Skeletal muscle cell (primary cell): ENCODE results near the gene ZNF213.

ENCODE experiments used
- DNase-seq: peaks from one replicate; pipeline ENCODE4 v3.0.0-alpha.2; 2010; ENCODE audit warnings: low read depth
- H3K4me3 ChIP-seq: 2 replicates; pipeline ENCODE4 v1.5.1; 2011; ENCODE audit warnings: low read depth, mild to moderate bottlenecking, control low read depth, low read length, moderate library complexity

The ZNF213 gene

GRCh38 chr16:3099732-3100499 lies 34.9 kb upstream of the ZNF213 start:
- DNase-seq, result peak; percentile 31
- H3K4me3 ChIP-seq, result peak overlapping the region; percentile 20

DNA sequence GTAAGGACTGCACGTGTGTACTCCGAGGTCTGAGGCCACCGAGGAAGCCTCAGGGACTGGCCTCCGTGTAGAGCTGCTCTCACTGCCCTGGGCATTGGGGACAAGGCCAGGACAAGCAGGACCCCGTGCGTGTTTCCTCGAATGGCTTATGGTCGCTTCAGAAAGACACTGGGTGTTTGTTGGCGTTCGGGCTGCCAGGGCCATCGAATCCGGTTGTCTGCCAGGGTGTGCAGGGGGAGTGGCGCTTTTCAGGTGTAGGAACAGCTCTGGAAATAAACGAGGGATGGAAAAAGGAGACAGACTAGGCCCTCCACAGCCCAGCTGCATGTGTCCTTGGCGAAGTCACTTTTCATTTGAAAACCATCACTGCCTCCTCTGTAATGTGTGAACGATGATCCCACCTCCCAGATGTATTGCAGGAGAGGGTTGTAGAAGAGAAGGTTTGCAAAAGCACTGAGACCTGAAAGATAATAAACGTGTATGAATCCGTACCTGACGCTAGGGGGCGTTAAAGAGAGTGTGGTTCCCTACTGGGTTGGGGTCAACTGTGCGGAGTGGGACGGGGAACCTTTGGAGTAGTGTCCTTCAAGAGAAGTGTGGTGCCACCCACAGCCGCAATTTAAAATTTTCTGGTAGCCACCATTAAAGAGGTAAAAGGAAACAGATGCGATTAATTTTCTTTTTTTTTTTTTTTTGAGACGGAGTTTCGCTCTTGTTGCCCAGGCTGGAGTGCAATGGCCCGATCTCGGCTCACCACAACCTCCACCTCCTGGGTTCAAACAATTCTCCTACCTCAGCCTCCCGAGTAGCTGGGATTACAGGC lies 33.6 kb upstream of the ZNF213 start:
- DNase-seq, result no peak
- no peak overlapping the region for H3K4me3 ChIP-seq

DNA sequence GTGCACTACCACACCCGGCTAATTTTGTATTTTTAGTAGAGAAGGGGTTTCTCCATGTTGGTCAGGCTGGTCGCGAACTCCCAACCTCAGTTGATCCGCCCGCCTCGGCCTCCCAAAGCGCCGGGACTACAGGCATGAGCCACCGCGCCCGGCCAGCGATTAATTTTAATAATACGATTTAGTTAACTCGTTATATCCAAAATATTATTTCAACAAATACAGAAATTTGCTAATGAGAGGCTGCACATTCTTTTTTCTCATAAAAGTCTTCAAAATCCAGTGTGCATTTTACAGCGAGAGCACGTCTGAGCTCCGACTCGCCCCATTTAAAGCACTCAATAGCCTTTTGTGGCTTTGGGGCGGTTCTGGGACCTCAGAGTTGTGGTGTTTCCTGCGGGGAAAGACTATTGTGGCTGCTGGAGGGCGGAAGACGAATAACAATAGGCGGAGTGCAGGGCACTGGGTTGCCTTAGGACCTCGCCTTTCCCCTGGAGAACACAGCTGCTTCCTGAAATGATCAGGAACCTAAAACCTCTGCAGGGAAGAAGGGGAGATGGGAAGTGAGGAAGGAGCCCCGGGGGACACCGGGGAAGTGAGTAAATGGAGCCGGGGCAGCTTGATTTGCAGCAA lies 32.9 kb upstream of the ZNF213 start:
- H3K4me3 ChIP-seq, result no peak overlapping the region
- DNase-seq, result no peak

GRCh38 chr16:3106205-3106928 lies 28.5 kb upstream of the ZNF213 start:
- peak overlapping the region; percentile 63 for H3K4me3 ChIP-seq
- peak; percentile 58 for DNase-seq

GRCh38 chr16:3112058-3112880 lies 22.6 kb upstream of the ZNF213 start, which contains the start of gene ZNF205:
Gene ZNF205, plus strand, starts transcription at chr16:3112586. Its CDS starts 845 bp downstream, at chr16:3113431.
- peak within 1 kb of the TSS; percentile 97 for H3K4me3 ChIP-seq

DNA sequence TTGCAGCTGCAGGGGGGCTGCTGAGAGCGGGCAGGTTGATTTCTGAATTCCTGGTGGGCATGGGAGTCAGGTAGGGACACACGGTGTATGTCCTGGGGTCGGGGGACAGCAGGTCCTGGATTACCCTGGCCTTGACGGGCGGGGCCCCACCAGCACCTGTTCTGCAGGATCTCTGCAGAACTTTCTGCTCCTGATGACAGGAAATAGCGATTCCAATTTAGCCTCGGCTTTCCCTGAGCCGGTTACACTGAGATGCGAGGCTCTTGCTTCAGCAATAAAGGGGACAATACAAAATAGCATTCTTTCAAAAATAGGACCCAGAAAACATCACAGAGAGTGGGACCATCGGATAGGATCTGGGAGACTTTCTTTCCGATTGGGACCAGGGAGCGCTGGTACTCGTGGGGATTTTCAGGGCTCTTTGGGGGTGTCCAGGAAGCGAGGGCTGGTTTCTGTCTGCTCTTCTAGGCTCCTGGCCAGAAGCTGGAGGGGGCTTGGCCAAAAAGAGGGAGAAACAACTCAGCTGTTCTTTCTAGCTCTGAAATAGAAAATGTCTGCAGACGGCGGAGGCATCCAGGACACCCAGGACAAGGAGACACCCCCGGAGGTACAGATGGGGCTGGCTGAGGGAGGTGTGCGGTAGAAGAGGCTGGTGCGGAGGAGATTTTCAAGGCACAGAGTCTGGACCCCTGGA lies 21.8 kb upstream of the ZNF213 start:
- DNase-seq, result no peak
- peak overlapping the region; percentile 97 for H3K4me3 ChIP-seq

More at GRCh38 chr16:3112058-3112880, 22.6 kb upstream of the ZNF213 start, which contains the start of gene ZNF205:
- DNase-seq, result no peak

GRCh38 chr16:3113765-3114479 lies 20.9 kb upstream of the ZNF213 start:
- H3K4me3 ChIP-seq, result peak overlapping the region; percentile 97

DNA sequence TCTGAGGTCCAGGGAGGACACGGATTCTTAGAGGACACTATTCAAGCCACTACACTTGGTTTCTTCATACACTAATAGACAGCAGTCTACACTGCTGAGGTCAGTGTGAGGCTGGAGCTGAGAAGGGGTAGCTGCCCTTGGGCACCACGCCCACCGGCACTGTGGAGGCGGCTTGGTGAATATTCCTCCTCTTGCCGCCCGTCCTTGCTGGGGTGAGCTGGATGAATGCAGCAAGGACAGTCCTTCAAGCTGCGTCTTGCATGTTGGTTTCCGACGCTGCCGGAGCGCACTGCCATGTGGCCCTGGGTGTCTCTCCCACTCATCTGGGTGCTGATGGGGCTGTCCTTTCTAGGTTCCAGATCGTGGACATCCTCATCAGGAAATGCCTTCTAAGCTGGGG lies 19.8 kb upstream of the ZNF213 start:
- DNase-seq, result no peak
- H3K4me3 ChIP-seq, result no peak overlapping the region

More at GRCh38 chr16:3113765-3114479, 20.9 kb upstream of the ZNF213 start:
- DNase-seq, result no peak

DNA sequence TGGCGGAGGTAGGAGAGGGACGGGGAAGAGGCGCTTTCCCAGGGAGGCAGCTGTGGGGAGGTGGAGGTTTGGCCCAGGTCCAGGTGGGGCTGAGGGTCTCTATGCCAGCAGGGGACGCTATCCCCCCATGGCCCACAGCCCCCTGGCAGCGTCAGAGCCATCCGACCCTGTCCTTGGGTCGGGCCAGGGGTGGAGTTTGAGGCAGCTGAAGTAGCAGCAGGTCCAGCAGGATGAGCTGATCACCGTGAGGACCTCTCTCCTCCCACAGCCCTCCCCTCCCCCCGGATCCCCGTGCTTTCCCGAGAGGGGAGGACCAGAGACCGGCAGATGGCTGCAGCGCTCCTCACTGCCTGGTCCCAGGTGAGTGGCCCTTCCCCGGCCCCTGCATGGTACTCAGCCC lies 19.3 kb upstream of the ZNF213 start:
- H3K4me3 ChIP-seq, result no peak overlapping the region
- no peak for DNase-seq

GRCh38 chr16:3118204-3118790 lies 16.5 kb upstream of the ZNF213 start:
- no peak for DNase-seq
- H3K4me3 ChIP-seq, result no peak overlapping the region

DNA sequence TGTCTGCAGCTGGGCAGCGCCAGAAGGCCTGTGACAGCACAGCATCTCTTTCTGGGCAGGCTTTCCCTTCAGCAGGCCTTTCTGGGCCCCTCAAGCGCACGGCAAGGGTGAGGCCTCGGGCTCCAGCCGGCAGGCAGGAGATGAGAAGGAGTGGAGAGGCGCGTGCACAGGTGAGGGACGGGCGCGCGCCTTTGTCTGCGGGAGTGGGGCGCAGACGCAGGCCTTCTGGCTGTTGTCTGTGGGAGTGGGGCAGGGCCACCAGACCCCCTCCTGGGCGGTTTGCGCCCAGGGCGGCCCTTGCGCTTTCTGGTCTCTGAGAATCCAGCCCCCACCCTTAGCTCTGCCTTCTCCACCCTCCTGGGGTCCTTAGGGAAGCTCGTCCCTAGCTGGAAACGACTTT lies 16.0 kb upstream of the ZNF213 start:
- no peak overlapping the region for H3K4me3 ChIP-seq
- DNase-seq, result no peak

GRCh38 chr16:3119286-3119685 lies 15.5 kb upstream of the ZNF213 start:
- H3K4me3 ChIP-seq, result no peak overlapping the region
- DNase-seq, result no peak

DNA sequence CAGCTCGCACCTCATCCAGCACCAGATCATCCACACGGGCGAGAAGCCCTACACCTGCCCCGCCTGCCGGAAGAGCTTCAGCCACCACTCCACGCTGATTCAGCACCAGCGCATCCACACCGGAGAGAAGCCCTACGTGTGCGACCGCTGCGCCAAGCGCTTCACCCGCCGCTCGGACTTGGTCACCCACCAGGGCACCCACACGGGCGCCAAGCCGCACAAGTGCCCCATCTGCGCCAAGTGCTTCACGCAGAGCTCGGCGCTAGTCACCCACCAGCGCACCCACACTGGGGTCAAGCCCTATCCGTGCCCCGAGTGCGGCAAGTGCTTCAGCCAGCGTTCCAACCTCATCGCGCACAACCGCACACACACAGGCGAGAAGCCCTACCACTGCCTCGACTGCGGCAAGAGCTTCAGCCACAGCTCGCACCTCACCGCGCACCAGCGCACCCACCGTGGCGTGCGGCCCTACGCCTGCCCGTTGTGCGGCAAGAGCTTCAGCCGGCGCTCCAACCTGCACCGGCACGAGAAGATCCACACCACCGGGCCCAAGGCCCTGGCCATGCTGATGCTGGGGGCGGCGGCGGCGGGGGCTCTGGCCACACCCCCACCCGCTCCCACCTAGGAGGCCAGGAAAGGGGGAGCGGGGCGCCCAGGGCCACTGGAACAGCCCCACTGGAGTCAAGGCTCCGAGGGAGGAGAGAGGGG lies 15.0 kb upstream of the ZNF213 start:
- no peak overlapping the region for H3K4me3 ChIP-seq
- no peak for DNase-seq

DNA sequence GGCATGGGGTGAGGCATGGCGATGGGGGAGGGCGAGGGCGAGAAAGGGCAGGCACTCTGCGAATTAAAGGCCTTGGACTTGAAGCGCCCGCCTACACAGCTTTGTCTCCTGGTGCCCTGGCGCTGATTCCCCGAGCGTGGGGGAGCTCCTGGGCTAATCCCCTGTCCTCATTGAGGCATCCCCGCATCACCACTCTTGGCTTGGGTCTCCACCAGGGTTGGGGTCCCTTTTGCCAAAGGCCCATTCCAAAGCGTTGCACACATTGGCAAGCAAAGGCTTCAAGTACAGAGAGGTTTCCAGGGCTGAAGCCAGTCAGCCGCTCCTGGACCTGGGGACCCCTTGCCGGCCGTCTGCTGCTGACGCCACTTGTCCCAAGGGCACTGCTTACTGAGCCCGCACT lies 14.4 kb upstream of the ZNF213 start:
- H3K4me3 ChIP-seq, result no peak overlapping the region
- DNase-seq, result no peak

DNA sequence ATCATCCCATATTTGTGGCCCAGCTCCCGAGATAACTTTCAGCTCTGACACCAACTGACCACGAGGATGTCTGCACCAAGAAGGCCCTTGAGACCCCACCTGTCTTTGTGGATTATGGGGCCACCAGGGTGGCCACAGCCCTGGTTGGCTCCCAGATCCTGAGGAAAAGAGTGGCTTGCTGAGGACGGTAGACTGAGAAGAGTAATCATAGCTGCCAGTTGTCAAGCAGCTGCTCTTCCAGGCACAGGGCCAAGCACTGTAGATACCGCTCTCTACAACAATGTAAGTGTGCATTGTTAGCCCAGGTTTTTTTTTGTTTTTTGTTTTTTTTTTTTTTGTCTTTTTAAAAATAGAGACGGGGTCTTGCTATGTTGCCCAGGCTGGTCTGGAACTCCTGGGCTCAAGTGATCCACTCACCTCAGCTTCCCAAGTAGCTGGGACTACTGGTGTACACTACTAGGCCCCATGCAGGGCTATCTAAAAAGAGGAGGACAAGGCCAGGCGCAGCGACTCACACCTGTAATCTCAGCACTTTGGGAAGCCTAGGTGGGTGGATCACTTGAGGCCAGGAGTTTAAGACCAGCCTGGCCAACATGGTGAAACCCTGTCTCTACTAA lies 12.9 kb upstream of the ZNF213 start:
- H3K4me3 ChIP-seq, result no peak overlapping the region
- peak; percentile 32 for DNase-seq

GRCh38 chr16:3122926-3123570 lies 11.8 kb upstream of the ZNF213 start:
- DNase-seq, result no peak
- H3K4me3 ChIP-seq, result no peak overlapping the region
